Measurements from ENCODE around the gene HTT-AS. TPM values are rescaled to one million over a fixed set of nuclear protein-coding genes. Genes with fewer than 3 reads are reported as not detected.

Gene HTT-AS
- polyA plus RNA-seq, 1 of the 3 experiments (the other 2 are of a cell fraction) = not detected

DNA sequence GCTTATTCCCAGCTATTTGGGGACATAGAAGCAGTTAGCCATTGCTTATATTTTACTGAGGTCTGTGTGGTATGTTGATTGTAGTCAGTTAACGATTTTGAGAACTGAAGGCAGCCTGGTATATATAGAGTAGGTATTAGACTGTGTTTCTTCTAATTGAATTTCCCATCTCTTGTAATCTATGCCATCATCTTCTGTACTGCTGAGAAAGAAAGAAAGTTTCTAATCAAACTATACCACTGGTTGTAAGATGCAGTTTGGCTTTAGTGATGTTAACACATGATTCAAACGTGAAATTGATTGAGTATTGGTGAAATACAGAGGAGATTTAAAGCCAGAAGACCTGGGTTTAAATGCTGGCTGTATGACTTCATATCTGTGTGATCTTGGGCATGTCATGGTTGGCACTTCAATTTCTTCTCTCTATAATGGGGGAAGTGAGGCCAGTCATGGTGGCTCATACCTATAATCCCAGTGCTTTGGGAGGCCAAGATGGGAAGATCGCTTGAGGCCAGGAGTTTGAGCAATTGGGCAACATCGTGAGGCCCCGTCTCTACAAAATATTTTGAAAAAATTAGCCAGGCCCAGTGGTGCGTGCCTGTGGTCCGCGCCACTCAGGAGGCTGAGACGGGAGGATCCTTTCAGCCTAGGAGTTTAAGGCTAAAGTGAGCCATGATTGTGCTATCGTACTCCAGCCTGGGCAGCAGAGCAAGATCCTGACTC, 11.8 kb upstream of the HTT-AS start:
- peaks cover 52% of the 10 kb centered on the region for H4K20me1 ChIP-seq (ENCODE audit: insufficient read depth)
- H3K4me3 ChIP-seq (ENCODE audit: low read depth in 2 of 2, low read length in 1 of 2) = no peak overlapping the region
- WGBS (ENCODE audit: low lambda C conversion rate) = 93% methylated on average over 10 of the region's 10 CpGs
- H3K9me2 ChIP-seq = no peaks in the 10 kb centered on the region
- H3K79me2 ChIP-seq (ENCODE audit: insufficient read depth) = peaks cover 94% of the 10 kb centered on the region
- H3K4me1 ChIP-seq (ENCODE audit: control insufficient read depth in 1 of 2, insufficient read depth in 2 of 2, low read depth in 1 of 2, low read length in 1 of 2) = no peaks in the 10 kb centered on the region
- POLR2A ChIA-PET = no interaction called here
- H3K27me3 ChIP-seq (ENCODE audit: insufficient read depth) = no peaks in the 10 kb centered on the region
- H3K9ac ChIP-seq = no peak overlapping the region
- TF ChIP-seq EZH2phosphoT487 (IDR thresholded peaks at IDR 0.05; ENCODE audit: borderline replicate concordance, low read depth) (no peak), SIN3A (IDR thresholded peaks at IDR 0.05; ENCODE audit: borderline replicate concordance, low read depth, low read length) (no peak), GATA2 (CRISPR knock-in tag; IDR thresholded peaks at IDR 0.05) (no peak), TEAD4 (IDR thresholded peaks at IDR 0.05; ENCODE audit: borderline replicate concordance, insufficient read depth) (no peak), FOSL2 (IDR thresholded peaks at IDR 0.05; ENCODE audit: borderline replicate concordance, low read depth) (no peak), NFIC (IDR thresholded peaks at IDR 0.05; ENCODE audit: borderline replicate concordance) (no peak), RCOR1 (IDR thresholded peaks at IDR 0.05; ENCODE audit: low read length) (no peak), POLR2AphosphoS5 (IDR thresholded peaks at IDR 0.05; ENCODE audit: low read depth, low read length) (no peak), JUND (IDR thresholded peaks at IDR 0.05) (no peak)
- TF ChIP-seq, protein P1, sequence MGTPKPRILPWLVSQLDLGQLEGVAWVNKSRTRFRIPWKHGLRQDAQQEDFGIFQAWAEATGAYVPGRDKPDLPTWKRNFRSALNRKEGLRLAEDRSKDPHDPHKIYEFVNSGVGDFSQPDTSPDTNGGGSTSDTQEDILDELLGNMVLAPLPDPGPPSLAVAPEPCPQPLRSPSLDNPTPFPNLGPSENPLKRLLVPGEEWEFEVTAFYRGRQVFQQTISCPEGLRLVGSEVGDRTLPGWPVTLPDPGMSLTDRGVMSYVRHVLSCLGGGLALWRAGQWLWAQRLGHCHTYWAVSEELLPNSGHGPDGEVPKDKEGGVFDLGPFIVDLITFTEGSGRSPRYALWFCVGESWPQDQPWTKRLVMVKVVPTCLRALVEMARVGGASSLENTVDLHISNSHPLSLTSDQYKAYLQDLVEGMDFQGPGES (IDR thresholded peaks at IDR 0.05; ENCODE audit: low read depth, low read length) = no peak
- TF ChIP-seq, protein P2, sequence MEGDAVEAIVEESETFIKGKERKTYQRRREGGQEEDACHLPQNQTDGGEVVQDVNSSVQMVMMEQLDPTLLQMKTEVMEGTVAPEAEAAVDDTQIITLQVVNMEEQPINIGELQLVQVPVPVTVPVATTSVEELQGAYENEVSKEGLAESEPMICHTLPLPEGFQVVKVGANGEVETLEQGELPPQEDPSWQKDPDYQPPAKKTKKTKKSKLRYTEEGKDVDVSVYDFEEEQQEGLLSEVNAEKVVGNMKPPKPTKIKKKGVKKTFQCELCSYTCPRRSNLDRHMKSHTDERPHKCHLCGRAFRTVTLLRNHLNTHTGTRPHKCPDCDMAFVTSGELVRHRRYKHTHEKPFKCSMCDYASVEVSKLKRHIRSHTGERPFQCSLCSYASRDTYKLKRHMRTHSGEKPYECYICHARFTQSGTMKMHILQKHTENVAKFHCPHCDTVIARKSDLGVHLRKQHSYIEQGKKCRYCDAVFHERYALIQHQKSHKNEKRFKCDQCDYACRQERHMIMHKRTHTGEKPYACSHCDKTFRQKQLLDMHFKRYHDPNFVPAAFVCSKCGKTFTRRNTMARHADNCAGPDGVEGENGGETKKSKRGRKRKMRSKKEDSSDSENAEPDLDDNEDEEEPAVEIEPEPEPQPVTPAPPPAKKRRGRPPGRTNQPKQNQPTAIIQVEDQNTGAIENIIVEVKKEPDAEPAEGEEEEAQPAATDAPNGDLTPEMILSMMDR (IDR thresholded peaks at IDR 0.05) = no peak
- TF ChIP-seq, protein P3, sequence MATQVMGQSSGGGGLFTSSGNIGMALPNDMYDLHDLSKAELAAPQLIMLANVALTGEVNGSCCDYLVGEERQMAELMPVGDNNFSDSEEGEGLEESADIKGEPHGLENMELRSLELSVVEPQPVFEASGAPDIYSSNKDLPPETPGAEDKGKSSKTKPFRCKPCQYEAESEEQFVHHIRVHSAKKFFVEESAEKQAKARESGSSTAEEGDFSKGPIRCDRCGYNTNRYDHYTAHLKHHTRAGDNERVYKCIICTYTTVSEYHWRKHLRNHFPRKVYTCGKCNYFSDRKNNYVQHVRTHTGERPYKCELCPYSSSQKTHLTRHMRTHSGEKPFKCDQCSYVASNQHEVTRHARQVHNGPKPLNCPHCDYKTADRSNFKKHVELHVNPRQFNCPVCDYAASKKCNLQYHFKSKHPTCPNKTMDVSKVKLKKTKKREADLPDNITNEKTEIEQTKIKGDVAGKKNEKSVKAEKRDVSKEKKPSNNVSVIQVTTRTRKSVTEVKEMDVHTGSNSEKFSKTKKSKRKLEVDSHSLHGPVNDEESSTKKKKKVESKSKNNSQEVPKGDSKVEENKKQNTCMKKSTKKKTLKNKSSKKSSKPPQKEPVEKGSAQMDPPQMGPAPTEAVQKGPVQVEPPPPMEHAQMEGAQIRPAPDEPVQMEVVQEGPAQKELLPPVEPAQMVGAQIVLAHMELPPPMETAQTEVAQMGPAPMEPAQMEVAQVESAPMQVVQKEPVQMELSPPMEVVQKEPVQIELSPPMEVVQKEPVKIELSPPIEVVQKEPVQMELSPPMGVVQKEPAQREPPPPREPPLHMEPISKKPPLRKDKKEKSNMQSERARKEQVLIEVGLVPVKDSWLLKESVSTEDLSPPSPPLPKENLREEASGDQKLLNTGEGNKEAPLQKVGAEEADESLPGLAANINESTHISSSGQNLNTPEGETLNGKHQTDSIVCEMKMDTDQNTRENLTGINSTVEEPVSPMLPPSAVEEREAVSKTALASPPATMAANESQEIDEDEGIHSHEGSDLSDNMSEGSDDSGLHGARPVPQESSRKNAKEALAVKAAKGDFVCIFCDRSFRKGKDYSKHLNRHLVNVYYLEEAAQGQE (IDR thresholded peaks at IDR 0.05; ENCODE audit: low read depth, low read length) = no peak
- TF ChIP-seq, protein P4, sequence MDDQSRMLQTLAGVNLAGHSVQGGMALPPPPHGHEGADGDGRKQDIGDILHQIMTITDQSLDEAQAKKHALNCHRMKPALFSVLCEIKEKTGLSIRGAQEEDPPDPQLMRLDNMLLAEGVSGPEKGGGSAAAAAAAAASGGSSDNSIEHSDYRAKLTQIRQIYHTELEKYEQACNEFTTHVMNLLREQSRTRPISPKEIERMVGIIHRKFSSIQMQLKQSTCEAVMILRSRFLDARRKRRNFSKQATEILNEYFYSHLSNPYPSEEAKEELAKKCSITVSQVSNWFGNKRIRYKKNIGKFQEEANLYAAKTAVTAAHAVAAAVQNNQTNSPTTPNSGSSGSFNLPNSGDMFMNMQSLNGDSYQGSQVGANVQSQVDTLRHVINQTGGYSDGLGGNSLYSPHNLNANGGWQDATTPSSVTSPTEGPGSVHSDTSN (IDR thresholded peaks at IDR 0.05) = no peak
- TF ChIP-seq, protein P5, sequence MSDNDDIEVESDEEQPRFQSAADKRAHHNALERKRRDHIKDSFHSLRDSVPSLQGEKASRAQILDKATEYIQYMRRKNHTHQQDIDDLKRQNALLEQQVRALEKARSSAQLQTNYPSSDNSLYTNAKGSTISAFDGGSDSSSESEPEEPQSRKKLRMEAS (IDR thresholded peaks at IDR 0.05; ENCODE audit: low read depth) = no peak
- CTCF ChIA-PET = interaction anchor here (0.7 kb wide), 1 partner anchor 21 kb away, joined by 3 read pairs; no protein-coding TSS in a partner anchor
- no peak for DNase-seq
- peaks cover 4% of the 10 kb centered on the region for H3F3A ChIP-seq (replicated peaks; ENCODE audit: insufficient read depth)
- no peak overlapping the region for H2AFZ ChIP-seq (ENCODE audit: low read depth)
- no peak overlapping the region for H3K27ac ChIP-seq (ENCODE audit: low read depth in 2 of 2, low read length in 1 of 2)
- H3K4me2 ChIP-seq = no peak overlapping the region
- peaks cover 12 to 20% of the 10 kb centered on the region in 2 experiments for H3K36me3 ChIP-seq (replicated peaks in 1 of 2; ENCODE audit: control insufficient read depth in 1 of 2, insufficient read depth in 2 of 2, low read length in 1 of 2)
- no peaks in the 10 kb centered on the region for H3K9me3 ChIP-seq
